Epidermal melanocyte (primary cell): Measurements from ENCODE around the gene SORCS2.

Experiments
- DNase-seq: peaks from one replicate; pipeline ENCODE4 v3.0.0; 2011; ENCODE audit warnings: low spot score; ENCODE audit not compliant: insufficient read length

The SORCS2 gene

DNA sequence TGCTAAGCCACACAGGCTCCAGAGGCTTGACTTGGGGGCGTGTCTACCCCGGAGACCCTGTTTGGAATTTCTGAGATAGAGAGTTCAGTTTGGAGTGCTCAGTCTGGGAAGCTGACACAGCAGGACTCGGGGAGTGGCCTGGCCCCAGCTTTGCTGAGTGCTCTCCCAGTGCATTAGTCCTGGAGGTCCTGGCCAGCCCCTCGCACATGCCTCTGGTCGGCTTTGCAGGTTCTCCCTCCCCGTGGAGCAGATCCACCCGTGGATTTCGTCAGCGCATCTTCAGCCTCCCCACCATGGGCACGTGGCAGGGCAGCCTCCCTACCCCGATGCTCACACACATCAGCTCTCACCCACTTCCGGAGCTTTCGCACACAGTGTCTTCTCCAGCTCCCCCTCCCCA, 177.2 kb downstream of the SORCS2 start:
- DNase-seq, result no peak

GRCh38 chr4:7370038-7370437, 177.7 kb downstream of the SORCS2 start:
- DNase-seq, result no peak

- DNase-seq, result no peak
Observed at GRCh38 chr4:7371210-7371941, 179.0 kb downstream of the SORCS2 start.

DNA sequence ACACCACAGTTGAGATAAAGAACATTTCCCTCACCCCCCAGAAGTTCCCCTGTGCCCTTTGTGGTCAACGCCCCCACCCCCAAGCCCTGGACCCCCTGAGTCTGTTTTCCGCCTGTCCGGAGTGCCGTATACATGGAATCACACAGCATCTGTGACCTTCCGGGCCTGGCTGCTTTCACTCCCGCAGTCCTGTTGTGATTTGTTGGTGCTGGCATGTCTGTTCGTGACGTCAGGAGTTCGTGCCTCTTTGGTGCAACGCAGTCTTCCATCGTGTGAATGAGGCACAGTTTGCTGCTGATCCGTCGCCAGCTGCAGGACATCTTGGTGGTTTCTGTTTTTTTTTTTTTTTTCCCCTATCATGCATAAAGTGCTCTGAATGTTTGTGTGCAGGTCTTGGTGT, 180.3 kb downstream of the SORCS2 start:
- DNase-seq, result no peak

DNA sequence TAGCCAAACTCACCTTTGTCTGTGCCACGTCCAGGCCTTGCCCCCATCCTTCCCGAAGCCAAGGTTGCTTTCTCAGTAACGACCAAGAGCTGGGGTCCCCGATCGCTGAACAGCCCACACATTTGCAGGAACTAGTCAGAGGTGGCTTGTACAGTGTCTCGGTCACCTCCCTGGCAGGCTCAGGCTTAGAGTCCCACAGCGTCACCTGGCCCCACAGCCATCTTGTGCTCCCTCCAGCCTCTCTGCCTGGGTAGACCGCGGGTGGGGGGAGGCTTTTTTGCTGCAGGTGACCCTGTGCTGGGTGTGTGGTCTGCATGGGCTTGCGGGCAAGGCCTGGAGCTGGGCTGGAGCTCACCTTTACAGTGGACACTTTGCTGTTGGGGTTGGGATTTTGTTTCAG, 182.2 kb downstream of the SORCS2 start:
- DNase-seq, result no peak

- DNase-seq, result no peak
Observed at GRCh38 chr4:7375427-7375826, 183.1 kb downstream of the SORCS2 start.

DNA sequence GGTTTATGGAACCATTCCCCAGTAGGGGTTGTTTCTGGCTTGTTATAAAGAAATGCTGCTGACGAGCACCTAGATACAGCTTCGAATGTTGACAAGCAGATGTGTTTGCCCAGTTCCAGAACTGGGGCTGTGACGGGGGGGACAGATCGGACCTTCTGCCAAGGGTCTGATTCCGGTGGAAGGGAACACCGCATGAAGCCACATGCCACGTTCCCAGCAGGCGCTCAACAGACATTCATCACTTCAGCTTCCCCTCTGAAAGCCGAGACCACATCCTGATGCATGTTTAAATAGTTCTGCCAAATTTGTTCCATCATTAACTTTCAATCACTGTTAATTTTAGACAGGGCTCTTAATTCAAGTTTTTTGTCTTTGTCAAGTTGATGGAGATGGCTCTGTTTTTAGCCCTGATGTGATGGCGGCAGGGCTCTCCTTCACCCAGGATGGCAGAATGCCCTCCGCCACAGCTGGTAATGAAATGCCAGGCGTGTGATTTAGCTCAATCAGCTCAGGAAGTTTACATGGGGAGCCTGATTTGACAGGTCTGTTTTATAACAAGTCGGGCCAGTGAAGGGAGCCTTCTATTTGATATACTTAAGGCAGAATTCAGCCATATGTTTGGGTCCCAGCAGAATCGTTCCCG, 185.0 kb downstream of the SORCS2 start:
- DNase-seq, result no peak

GRCh38 chr4:7379186-7379585, 186.8 kb downstream of the SORCS2 start:
- DNase-seq, result no peak

- no peak for DNase-seq
Observed at GRCh38 chr4:7379719-7380118, 187.4 kb downstream of the SORCS2 start.

DNA sequence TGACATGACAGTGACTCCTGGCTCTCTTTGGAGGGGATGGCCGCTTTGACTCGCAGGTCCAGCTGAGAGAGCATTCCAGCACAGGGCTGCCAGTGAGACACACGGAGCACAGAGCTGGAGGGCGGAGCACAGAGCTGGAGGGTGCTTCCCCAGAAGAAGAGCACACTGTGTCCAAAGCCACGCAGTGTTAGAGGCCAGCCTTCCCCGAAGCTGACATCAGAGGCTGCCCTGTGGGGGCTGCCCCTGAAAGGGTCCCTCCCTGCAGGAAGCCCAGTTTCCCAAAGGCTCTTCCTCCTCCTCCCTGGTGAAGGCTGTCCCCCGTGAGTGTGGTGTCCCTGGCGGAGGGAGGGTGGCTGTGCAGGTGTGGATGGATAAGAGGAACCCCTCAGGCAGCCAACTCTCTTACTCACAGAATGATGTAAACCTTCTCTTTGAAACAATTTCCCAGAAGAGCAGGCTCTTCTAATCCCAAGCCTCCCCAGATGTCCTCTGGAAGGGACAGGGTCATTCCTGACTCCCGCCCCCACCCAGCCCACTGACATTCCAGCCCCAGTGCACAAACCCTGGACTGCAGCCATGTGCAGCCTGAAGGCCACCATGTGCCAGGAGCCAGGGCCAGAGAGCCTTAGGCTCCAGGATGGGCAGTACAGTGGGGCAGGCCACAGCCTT, 189.0 kb downstream of the SORCS2 start:
- DNase-seq, result no peak

GRCh38 chr4:7381890-7382633, 189.7 kb downstream of the SORCS2 start:
- DNase-seq, result no peak

GRCh38 chr4:7382634-7383014, 190.3 kb downstream of the SORCS2 start:
- no peak for DNase-seq

- no peak for DNase-seq
Observed at GRCh38 chr4:7383266-7383665, 190.9 kb downstream of the SORCS2 start.

GRCh38 chr4:7384003-7384928, 191.9 kb downstream of the SORCS2 start:
- no peak for DNase-seq

- no peak for DNase-seq
Observed at GRCh38 chr4:7384929-7385890, 192.9 kb downstream of the SORCS2 start.

DNA sequence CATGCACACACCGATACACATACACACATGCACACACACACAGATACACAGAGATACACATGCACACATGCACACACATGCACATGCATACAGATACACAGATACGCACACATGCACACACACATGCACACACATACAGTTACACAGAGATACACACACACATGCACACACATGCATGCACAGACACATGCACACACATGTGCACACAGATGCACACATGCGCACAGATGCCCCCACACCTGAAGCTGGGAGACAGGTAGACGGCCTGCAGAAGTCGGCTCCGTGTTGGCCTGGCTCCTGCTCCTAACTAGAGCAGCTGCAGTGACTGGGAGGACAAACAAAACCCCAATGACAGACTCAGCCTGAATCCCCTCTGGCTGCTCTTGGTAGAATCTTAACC, 195.6 kb downstream of the SORCS2 start:
- no peak for DNase-seq

DNA sequence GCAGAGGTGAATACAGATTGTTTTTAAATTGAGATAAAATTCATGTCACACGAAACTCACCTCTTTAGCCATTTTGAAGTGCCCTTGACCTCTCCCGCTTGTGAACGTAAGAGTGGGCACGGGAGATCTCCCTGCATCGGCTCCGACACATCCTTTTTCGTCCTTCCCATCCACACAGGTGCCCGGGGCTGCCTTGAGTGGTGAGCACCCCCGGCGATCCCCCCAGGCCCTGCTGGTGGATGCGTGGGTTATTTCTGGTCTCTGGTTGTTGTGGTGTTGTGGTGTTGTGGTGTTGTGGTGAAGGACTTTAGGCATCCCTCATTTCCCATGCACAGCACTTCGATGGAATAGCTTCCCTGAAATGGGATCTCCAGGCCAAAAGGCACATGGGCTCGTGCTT, 196.3 kb downstream of the SORCS2 start:
- DNase-seq, result no peak

GRCh38 chr4:7389101-7389701, 196.9 kb downstream of the SORCS2 start:
- no peak for DNase-seq

- DNase-seq, result no peak
Observed at GRCh38 chr4:7389719-7390118, 197.4 kb downstream of the SORCS2 start.
